SK-N-SH (cell line): ENCODE data around the gene MMP19.

Experiments used
- EP300 ChIP-seq, 2 experiments: IDR thresholded peaks; 2 replicates each; pipeline versions ENCODE4 v1.4.0 to v1.6.1; 2012; ENCODE audit warnings: borderline replicate concordance in 1 of 2, low read depth in 1 of 2, low read length in 1 of 2
- GABPA ChIP-seq: IDR thresholded peaks from 2 replicates; pipeline ENCODE4 v1.4.0; 2012; ENCODE audit warnings: low read depth, mild to moderate bottlenecking
- MEF2A ChIP-seq: IDR thresholded peaks from 2 replicates; pipeline ENCODE4 v1.4.0; 2012; ENCODE audit warnings: low read depth, borderline replicate concordance
- USF2 ChIP-seq: fragments of 150-350 bp; IDR thresholded peaks from 2 replicates; pipeline ENCODE4 v1.6.1; 2017; ENCODE audit warnings: antibody characterized with exemption, low read length, low read depth, borderline replicate concordance

- TF ChIP-seq USF2 (no peak), MEF2A (no peak), EP300 (IDR thresholded peaks at IDR 0.05; ENCODE audit: borderline replicate concordance in 1 of 2, low read depth in 1 of 2, low read length in 1 of 2) (no peak), GABPA (no peak)
These were observed 46.8 kb downstream of the MMP19 start for GRCh38 chr12:55795950-55796349.
